GM12891 (cell line): ENCODE measurements around the gene BOC.

Experiments
- POLR2A ChIP-seq: IDR thresholded peaks from 2 replicates; pipeline ENCODE4 v1.6.1; 2011; ENCODE audit warnings: low read depth, low read length, control low read depth
- POLR2AphosphoS5 ChIP-seq: IDR thresholded peaks from 2 replicates; pipeline ENCODE4 v1.6.1; 2011; ENCODE audit warnings: low read depth, low read length, control low read depth
- SPI1 ChIP-seq: IDR thresholded peaks from 2 replicates; pipeline ENCODE4 v1.6.1; 2011; ENCODE audit warnings: low read depth, low read length, control low read depth

DNA sequence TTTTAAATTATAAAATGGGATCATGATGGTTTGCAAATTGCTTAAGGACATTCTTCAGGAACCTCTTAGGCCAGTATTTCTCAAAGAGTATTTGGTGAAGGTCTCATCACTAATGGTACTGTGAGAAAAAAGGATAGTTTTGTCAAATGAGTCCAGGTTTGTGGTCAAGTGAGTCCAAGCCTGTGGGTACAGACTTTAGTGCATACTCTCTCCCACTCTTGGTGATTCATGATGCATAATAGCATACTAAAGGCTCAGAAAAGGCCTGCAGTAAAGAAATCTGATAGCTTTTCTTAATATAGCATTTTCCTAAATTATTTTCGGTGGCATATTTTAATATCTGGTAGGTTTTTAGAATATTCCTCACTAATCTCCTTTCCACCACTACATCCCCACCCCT is 20.0 kb downstream of the BOC start:
- TF ChIP-seq SPI1 (no peak), POLR2A (no peak), POLR2AphosphoS5 (no peak)
